ENCODE data around the gene TMEM208.

GRCh38 chr16:67206838-67207248, 20.1 kb upstream of the TMEM208 start:
- TF ChIP-seq EZH2phosphoT487 (IDR thresholded peaks at IDR 0.05; ENCODE audit: insufficient read depth, low read depth) (no peak), EZH2 (IDR thresholded peaks at IDR 0.05; ENCODE audit: insufficient read depth, poor library complexity, severe bottlenecking) (no peak)
